ENCODE measurements around the gene FAM177B.

- TF ChIP-seq, protein P1, sequence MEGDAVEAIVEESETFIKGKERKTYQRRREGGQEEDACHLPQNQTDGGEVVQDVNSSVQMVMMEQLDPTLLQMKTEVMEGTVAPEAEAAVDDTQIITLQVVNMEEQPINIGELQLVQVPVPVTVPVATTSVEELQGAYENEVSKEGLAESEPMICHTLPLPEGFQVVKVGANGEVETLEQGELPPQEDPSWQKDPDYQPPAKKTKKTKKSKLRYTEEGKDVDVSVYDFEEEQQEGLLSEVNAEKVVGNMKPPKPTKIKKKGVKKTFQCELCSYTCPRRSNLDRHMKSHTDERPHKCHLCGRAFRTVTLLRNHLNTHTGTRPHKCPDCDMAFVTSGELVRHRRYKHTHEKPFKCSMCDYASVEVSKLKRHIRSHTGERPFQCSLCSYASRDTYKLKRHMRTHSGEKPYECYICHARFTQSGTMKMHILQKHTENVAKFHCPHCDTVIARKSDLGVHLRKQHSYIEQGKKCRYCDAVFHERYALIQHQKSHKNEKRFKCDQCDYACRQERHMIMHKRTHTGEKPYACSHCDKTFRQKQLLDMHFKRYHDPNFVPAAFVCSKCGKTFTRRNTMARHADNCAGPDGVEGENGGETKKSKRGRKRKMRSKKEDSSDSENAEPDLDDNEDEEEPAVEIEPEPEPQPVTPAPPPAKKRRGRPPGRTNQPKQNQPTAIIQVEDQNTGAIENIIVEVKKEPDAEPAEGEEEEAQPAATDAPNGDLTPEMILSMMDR (IDR thresholded peaks at IDR 0.05), result no peak
- TF ChIP-seq POLR2A (IDR thresholded peaks at IDR 0.05) (no peak), POLR2AphosphoS5 (IDR thresholded peaks at IDR 0.05) (no peak), EP300 (IDR thresholded peaks at IDR 0.05; ENCODE audit: low read depth) (no peak)
These were observed 4.5 kb upstream of the FAM177B start for GRCh38 chr1:222732216-222733159.
